GM12874 (cell line): ENCODE data around the gene THSD4.

Experiments used
- TF ChIP-seq, protein P1 (sequence below): IDR thresholded peaks from 2 replicates; pipeline ENCODE4 v1.5.1; 2011; ENCODE audit warnings: low read depth, mild to moderate bottlenecking, control low read depth, low read length, moderate library complexity; ENCODE audit not compliant: insufficient read depth

THSD4 gene

DNA sequence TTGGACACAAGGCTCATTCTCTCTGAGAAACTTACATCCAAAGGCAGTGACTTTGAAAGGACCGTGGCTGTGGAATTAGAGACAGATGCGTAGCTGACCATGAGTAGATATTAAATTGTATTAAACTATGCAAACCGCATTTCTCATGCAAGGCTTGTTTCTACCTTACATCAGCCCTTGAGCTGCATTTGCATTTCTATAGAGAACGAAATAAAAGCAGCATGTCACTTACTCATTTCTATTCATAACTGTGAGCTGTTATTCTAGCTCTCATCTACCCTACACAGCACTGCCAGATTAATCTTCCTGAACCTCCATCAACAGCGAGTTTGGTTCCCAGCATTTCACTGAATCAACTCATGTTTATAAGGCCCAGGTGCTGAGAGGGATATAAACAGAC, 72.3 kb downstream of the THSD4 start:
- TF ChIP-seq, protein P1, sequence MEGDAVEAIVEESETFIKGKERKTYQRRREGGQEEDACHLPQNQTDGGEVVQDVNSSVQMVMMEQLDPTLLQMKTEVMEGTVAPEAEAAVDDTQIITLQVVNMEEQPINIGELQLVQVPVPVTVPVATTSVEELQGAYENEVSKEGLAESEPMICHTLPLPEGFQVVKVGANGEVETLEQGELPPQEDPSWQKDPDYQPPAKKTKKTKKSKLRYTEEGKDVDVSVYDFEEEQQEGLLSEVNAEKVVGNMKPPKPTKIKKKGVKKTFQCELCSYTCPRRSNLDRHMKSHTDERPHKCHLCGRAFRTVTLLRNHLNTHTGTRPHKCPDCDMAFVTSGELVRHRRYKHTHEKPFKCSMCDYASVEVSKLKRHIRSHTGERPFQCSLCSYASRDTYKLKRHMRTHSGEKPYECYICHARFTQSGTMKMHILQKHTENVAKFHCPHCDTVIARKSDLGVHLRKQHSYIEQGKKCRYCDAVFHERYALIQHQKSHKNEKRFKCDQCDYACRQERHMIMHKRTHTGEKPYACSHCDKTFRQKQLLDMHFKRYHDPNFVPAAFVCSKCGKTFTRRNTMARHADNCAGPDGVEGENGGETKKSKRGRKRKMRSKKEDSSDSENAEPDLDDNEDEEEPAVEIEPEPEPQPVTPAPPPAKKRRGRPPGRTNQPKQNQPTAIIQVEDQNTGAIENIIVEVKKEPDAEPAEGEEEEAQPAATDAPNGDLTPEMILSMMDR, result no peak

DNA sequence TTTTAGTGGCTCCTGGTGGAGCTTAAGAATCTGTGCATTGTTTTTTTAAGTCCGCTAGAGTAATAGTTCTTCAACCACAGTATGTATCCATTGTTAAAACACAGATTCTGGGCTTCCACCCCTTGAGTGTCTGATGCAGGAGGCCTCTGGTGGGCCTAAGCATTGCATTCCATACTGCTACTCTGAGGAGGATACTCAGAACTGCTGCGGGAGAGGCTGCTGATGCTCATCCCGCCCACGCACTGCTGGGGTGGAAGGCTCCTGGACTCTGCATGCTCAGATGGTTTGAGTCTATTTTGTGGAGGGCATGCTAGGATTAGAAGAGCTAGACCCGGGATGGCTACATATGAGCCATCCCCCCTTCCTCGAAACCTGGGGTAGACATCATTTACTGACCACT, 74.4 kb downstream of the THSD4 start:
- TF ChIP-seq, protein P1, result no peak

DNA sequence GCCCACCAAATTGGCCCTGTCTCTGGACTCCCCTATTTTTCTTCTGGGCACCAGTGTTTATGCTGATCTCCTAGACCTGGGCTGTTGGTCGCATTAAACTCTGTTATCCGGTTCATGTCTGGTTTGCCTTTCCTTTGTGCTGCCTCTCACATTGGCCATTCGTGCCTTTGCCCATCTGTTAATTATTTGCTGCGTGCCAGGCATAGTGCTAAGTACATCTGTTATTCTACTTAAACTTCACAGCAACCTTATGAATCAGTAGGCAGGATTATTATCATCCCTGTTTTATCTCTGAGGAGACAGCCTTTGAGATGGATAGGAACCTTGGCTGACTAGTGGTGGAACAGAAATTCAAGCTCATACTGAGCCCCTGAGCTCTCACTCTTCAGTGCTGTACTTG, 76.0 kb downstream of the THSD4 start:
- TF ChIP-seq, protein P1, result no peak

DNA sequence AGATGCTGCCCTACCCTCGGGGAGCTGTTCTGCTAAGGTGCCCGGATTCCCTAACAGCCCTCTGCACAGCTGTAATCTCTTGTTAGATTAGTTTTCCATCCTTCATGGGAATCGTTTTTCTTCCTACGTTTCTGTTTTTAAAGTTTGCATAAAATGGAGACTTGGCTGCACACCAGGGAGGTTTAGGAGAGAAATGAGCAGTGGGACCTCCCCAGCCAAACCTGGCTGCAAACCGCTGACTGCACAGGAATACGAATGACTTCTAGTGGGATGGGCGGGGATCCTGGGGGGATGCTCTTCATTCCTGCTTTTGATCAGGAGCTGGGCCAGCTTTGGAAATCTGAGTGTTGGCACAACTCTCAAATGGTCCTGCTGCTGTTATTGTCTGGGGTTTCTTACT, 77.5 kb downstream of the THSD4 start:
- TF ChIP-seq, protein P1, result no peak

DNA sequence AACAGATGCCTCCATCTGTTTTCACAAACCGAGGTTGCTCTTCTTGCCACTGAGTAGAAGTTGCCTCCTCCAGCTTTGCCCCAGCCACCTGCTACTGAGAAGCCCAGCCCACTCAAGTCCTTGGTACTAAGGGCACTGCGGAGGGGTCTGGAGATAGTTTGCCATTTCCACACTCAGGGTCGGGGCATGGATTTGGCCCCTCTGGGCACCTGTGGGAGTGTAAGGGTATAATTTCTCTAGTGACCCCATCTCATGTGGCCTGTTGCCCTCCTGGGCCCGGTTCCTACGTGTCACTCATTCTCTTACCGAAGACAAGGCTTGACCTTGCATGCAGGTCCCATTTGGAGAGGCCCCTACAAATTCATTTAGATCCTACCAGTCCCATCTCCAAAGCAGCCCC, 79.0 kb downstream of the THSD4 start:
- TF ChIP-seq, protein P1, result no peak

DNA sequence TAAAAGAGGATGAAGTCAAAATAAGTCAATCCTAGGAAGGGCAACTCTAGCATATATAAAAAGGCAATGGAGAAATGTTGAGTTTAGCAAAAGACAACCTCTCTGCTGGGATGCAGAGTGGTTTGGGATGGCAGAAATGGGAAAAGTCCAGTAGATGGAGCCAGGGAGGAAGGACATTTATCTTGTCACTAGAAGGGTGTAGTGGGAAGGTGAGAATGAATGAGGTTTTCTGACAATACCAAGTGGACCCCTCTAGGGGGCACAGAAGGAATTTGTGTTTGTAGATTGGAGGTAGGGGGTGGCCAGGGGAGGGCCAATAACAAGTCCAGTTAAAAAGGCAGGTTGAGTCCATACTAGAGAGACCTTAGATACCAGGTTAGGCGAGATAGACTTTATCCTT, 80.0 kb downstream of the THSD4 start:
- TF ChIP-seq, protein P1, result no peak

DNA sequence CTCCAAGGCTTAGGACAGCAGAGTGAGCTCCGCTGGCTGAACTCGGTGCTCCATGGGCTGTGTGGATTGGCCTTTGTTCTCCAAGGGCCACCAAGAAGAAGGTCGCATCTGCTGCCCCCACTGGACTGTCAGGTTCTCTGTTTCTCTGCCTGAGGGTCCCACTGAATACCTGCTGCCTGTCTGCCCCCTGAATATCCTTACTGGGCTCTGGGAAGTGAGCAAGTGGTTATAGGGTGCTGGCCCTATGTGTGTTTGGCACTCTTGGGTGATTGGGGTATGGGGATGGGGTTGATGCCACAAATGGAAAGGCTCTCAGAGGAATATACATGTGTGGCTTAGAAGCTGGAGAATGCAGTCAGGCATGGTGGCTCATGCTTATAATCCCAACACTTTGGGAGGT, 82.3 kb downstream of the THSD4 start:
- TF ChIP-seq, protein P1, result no peak

DNA sequence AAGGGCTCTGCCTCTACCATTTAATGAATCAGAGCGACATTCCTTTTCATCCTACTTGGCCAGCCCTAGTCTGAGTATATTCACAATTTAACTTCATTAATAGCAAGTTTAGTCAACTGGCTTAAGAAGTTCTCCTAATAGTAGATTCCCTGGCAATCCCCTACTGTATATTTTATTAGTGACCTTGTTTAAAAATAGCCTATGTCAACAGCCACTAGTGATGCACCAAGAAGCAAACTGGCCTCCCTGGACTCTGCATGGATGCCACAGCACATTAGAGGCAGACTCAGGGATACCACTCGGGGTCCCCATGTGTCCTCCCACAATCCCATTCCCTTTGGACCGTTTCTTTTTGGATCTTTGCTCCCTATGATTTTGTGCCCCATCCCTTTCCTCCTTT, 83.6 kb downstream of the THSD4 start:
- TF ChIP-seq, protein P1, result no peak
